HG02759 (cell line): ENCODE measurements around the gene SMARCD1.

Source experiments
- ATAC-seq: cut with Tn5 transposase; IDR thresholded peaks from one replicate; pipeline ENCODE4 v1.9.1; 2021; ENCODE audit warnings: mild to moderate bottlenecking, moderate library complexity; ENCODE audit not compliant: unreplicated experiment

The SMARCD1 gene

DNA sequence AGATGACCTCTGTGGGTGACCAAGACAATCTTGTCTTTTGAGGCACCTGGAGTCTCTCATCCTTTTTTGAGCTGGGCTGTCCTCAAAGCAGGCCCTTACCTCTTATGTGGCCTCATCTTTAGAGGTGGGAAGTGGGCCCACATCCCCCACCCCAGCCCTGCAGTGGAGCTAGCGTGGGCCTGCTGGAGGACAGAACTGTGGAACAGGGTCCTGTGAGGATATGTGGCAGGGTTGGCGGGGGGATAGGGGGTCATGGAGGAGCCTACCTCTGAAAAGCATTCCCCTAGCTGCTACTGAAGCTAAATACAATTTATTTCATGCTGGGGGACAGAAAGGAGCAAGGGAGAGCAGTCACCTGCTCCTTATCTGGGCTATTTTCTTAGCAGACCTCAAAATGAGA lies 18.2 kb downstream of the SMARCD1 start:
- ATAC-seq, result no peak

DNA sequence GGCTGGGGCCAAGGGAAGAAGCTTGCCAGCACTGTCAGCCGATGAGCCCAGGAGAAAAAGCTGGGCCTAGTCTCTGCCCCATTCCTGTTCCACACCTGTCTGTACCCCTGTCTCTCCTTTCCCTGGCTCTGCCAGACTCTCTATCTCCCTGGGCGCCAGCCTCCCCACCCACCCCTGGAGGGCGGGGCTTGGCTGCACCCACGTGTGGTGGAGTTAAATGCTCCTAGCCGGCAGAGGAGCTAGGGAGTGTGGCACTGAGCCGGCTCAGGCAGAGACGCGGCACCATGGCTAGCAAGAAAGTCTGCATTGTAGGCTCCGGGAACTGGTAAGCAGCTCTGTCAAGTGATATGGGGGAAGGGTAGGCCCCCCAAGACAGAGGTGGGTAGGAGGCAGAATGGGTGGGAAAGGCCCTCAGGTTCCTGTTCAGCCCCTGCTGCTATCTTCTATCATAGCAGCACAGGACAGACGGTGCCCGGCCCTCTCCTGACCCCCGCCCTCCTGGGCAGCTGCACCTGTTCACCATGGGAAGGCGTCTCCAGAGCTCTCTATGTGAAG lies 18.7 kb downstream of the SMARCD1 start, which contains the start of gene GPD1:
TSS of gene GPD1 (plus strand) at position 242 of the 555 bp plus-strand sequence. CDS start at position 285, 43 bp downstream.
- ATAC-seq, result no peak

DNA sequence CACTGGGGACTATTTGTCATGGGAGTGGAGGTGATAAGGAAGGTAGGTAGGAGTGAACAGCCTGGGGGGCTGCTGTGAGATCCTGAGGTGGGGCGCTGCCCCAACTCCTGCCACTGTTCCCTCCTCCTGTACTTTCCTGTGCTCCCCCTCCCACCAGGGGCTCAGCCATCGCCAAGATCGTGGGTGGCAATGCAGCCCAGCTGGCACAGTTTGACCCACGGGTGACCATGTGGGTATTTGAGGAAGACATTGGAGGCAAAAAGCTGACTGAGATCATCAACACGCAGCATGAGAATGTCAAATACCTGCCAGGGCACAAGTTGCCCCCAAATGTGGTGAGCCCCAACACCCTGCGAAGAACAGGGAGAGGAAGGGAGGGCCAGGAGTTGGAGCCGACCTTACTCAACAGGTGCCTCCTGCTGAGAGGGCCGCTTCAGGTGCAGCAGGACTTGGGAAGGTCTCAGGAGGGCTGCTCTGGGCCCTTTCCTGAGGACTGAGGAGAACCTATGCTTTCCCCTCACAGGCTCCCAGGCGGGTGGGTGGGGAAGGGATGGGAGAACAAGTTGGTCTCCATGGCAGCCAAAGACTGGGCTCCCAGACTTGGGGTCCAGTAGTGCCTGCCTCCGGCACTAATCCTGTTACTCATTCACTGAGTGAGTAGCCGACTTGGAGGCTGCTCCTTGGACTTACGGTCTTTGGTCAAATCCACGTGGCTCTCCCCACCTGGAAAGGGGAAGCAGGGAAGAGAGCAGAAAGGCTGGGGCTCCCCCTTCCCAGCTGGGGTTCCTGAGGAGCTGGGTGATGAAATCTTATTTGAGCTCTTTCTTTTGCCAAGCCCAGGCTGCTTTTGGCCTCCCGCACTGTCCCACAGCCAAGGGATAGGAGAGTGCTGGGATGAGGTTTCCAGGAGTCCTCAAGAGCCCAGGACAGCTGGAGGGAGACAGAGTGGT lies 19.6 kb downstream of the SMARCD1 start:
- no peak for ATAC-seq

DNA sequence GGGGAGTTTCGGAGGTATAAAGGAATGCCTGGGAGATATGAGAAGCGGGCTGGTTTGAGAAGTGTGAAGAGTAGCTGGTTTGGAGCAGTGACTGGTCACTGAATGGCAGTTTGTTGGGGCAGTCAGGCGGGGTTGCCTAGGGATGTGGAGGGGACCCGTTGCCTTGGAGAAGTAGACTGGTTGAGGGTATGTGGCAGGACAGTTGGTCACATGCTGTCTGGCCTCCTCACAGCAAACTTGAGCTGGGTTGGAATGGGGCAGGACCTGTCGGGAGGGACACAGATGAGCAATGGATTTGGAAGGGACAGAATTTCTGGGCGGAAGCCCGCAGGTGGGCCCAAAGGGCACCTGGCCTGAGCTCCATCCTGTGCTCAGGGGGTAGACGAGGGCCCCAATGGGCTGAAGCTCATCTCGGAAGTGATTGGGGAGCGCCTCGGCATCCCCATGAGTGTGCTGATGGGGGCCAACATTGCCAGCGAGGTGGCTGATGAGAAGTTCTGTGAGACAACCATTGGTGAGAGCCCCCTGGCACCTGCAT lies 20.8 kb downstream of the SMARCD1 start:
- ATAC-seq, result no peak

DNA sequence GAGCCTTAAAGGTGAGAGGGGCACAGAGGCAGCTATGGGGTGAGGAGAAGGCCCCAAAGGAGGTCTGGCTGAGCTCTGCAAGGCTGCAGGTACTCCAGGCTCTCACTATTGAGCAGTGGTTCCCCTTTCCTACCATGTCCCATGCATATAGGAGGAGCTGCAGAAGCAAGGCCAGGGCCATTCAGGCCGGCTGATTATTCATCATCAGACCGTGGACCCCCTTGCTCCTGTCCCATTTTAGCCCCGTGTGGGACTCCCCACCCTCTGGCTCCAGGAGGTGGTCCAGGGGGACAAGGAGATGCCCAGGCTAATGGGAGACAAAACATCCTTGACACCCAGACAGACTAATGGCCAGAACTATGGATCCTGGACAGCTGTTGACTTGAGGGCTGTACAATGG lies 21.8 kb downstream of the SMARCD1 start:
- ATAC-seq, result no peak

DNA sequence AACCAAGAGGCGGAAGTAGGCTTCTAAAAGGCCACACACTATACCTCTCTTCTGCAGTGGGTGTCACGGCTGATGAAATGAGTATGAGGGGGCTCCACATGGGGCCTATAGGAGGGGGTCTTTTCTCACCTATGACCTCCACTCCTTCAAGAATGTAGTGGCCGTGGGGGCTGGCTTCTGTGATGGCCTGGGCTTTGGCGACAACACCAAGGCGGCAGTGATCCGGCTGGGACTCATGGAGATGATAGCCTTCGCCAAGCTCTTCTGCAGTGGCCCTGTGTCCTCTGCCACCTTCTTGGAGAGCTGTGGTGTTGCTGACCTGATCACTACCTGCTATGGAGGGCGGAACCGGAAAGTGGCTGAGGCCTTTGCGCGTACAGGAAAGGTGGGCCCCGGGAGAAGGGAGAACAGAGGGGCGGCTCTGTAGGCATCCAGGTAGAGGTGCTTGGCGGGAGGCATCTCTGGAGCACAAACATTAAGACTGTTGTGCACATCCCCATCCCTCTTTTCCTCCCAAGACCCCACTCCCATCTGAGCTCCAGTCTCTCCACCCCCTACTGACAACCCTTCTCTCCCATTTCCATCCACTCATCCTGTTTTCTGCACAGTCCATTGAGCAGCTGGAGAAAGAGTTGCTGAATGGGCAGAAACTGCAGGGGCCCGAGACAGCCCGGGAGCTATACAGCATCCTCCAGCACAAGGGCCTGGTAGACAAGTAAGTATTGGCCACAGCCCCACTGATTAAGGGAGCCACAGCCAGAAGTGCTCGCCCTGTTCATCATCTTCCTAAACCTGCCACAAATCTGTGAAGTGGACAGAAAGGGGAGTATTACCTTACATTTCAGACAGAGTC lies 22.5 kb downstream of the SMARCD1 start:
- no peak for ATAC-seq

DNA sequence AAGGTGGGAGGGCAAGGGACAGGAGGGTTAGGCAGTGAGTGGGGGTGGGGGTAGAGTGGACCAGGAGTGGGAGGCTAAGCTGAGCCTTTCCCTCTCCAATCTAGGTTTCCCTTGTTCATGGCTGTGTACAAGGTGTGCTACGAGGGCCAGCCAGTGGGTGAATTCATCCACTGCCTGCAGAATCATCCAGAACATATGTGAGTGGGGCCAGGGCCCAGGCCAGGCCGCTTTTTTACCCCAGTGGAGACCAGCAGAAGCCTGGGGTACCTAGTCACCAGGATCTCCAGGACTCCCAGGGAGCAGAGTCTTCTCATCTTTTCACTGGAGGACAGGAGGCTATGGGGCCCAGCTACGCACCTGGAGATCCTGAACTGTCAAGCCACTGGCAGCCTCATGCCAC lies 24.2 kb downstream of the SMARCD1 start:
- no peak for ATAC-seq

DNA sequence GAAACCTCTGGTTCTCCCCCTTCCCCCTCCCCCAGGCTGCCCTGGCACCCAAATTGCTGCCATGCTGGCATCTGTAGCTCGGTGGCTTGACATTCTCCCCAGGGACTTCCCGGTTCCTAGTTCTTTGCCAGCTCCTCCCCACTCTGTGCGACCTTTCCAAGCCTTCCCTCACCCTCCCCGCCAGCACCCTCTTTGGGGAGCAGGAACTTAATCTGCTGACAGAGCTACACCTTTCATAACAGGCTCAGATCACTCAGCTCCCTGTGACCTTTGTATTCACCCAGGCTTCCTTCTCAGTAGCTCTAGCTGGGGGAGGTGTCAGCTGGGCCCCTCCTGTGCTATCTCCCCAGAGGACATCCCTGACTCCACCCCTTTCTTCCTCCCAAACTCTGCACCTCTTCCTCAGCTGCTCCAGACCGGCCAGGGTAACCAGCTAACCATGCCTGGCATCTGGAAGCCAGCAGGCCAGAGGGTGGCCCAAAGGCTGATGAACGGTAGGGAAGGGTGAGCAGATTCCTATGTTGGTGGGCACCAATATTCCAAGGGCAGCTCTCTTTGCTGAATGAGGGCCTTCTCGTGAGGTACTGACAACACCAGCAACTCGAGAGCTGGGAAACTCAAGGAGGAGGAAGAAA lies 25.1 kb downstream of the SMARCD1 start:
- no peak for ATAC-seq

DNA sequence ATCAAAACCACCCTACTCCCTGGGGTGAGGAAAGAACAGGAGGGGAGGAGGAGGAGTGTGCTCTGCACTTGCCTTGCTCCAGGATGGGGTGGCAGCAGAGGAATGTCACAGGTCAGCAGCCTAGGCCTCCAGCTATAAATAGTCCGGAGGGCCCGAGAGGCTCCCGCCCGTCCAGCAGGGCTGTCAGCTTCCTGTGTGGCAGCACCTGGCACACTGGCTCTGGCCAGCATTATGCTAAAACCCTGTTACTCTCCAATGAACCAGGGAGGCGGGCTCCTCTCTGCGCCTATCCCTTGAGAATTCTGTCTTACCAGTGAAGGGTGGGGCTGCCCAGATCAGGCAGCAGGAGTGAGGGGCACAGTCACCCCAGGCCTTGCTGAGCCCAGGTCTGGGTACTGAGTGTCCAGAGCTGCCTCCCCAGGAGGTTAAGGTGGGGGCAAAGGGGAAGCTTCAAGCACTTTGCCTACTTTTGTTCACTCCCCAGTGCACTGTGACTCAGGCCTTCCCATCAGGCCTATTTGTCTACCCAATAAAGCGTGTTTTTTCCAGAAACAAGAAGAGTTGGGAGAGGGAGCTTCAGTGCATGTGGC lies 25.7 kb downstream of the SMARCD1 start:
- no peak for ATAC-seq

DNA sequence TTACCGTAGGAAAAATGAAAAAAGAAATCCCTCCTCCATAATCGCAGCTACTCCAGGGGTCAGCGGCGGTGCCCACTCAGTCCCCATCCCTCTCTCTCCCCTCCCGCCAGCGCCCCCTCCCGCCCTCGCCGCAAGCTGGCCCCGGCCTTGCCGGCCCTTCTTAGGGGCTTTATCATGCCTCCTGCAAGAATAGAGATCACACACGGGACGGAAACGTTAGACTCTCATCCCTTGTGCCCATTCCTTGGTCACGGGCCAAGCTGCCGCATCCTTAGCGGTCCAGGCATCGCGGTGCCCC lies 26.2 kb downstream of the SMARCD1 start:
- peak; percentile 2 for ATAC-seq

DNA sequence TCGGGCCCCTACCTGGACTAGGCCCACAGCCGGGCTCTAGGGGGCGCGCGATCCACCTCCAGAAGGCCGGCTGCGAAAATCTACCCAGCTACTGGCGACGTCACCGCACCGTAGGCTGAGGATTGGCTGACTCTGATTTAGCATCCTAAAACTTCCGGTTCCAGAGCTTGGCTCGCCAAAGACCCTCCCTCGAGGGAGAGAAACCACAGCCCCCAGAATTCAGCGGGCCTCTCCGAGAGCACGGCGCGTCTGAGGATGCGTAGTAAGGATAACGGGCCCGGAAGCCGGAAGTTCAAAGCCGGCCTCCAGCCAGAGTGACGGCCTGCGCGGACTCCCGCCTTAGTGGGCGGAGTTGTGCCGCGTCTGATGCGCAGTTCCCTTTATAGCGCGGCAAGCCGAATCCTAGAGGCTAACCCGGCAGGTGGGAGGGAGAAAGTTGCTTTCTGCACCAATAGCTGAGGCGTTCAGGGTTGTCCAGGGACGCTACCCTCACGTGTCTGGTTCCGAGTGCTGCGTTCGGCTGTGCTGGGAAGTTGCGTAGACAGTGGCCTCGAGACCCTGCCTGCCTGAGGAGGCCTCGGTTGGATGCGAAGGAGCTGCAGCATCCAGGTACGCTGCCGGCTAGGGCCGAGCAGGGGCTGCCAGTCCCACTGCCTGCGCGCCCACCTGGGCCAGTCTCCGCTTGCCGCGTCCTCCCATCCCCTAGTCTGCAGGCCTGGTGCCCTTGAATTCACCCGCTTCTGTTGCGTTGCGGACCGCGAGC lies 26.7 kb downstream of the SMARCD1 start, which contains the start of gene COX14:
TSS of gene COX14 (plus strand) at position 544 of the 763 bp plus-strand sequence. CDS start 7,808 bp downstream, outside the sequence.
- ATAC-seq, result peak; percentile 80

DNA sequence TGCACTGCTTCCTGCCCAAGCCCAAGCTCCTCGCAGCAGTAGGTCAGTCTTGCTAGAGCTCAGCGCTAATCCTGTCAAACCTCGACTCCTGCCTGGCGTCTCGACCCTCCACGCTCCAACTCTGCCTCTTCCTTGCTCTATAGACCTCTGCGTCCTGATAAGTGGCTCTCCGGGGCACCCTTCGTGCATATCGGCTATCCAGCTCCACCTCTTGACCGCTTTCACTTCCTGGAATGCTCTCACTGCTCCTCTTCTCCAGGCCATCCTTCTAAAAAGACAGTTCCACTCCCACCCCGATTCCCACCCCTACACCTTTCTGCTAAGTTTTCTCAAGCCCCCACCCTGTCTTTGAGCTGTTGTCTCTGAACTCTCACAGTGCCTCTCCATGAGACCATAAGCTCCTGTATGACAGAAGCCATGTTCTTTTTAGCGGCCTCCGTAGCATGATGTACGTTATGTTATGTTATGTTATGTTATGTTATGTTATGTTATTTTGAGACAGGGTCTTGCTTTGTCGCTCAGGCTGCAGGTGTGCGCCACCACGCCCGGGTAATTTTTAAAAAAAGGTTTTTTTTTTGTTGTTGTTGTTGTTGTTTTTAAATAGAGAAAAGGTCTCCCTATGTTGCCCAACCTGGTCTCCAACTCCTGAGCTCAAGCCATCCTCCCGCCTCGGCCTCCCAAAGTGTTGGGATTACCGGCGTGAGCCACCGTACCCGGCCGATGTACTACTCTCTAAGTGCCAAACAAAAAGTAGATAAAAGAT lies 27.5 kb downstream of the SMARCD1 start:
- no peak for ATAC-seq

DNA sequence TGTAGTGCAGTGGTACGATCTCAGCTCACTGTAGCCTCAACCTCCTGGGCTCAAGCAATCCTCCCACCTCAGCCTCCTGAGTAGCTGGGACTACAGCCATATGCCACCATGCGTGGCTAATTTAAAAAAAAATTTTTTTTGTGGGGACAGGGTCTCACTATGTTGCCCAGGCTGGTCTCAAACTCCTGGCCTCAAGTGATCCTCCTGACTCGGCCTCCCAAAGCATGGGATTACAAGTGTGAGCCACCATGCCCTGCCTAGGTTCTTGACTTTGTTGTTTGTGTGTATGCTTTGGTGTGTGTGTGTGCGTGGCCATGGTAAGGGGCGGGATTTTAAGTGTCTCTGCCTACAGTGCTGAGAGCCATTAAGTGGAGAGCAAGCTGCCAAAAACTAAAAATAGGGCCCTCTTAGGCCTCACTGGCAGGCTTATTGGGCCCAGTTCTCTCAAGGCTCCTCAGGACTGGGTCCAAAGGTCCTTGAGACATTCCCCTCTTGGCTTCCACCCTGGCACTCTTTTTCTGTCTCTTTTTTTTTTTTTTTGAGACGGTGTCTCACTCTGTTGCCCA lies 32.0 kb downstream of the SMARCD1 start:
- no peak for ATAC-seq

DNA sequence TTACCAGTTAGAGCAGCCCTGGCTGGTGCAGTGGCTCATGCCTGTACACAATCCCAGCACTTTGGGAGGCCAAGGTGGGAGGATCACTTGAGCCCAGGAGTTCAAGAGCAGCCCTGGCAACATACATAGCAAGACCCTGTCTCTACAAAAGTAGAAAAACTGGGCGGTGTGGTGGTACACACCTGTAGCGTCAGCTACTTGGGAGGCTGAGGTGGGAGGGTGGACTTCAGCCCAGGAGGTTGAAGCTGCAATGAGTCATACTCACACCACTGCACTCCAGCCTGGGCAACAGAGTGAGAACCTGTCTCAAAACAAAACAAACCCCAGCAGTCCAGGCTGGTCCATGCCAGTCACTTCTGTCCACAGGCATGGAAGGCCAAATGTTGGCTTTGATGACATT lies 34.2 kb downstream of the SMARCD1 start:
- ATAC-seq, result no peak

DNA sequence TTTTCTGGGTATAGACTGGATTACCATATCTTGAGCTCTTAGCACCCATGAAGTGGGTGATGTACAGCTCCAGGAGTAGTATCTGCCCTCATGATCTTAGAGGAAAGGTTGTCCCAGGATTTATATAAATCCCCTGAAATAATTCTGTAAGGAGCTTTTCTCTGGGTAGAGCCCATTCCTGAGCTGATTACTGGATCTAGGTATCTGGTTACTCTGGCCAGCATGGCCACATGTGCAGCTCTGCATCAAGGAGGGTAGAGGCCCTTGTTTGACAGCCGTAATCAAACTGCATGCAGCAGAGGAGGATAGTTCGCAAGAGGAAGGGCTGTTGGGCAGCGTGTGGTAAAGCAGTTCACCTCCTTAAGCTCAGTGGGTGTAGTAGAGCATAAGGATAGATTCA lies 35.4 kb downstream of the SMARCD1 start:
- no peak for ATAC-seq

DNA sequence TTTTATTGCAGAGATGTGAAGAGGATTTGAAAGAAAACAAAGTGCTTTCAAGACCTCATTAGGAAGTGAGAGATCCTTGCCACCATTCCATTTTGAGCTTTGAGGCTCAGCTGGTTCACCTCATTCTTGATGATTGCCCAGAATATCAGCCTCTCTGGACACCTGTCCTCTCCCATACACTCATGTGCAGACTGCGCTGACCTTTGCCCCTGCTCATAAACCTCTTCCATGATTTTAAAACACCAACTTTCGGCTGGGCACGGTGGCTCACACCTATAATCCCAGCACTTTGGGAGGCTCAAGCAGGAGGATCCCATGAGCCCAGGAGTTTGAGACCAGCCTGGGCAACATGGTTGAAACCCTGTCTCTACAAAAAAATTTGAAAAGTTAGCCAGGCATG lies 35.8 kb downstream of the SMARCD1 start:
- ATAC-seq, result no peak

DNA sequence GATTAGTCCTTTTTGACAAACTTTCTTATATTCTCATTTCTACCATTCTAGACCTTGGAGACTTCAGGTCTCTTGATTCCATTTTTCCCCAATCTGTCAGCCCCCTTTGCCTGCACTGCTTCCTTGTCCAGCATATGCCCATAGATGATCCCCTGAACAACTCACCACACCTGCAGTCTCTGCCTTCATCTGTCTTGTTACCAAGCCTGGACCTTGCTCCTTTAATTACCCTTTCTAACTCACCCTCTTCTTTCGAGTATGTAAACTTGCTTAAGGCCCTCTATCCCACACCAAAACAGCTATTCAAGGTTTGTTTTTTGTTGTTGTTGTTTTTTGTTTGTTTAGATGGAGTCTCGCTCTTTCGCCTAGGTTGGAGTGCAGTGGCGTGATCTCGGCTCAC lies 36.5 kb downstream of the SMARCD1 start:
- ATAC-seq, result no peak

DNA sequence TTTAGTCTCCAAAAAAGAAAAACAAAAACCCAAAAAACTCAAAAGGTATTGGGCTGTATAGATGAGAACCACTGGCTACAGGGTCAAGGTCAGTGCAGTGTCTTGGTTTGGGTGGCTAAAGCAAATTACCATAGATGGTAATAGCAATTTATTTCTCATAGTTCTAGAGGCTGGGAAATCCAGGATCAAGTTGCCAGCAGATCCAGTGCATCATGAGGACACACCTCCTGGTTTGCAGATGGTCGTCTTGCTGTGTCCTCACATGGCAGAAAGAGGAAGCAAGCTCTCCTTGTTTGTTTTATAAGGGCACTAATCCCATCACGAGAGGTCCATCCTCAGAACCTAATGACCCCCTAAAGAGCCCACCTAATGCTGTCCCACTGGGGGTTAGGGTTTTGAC lies 38.1 kb downstream of the SMARCD1 start:
- ATAC-seq, result no peak

DNA sequence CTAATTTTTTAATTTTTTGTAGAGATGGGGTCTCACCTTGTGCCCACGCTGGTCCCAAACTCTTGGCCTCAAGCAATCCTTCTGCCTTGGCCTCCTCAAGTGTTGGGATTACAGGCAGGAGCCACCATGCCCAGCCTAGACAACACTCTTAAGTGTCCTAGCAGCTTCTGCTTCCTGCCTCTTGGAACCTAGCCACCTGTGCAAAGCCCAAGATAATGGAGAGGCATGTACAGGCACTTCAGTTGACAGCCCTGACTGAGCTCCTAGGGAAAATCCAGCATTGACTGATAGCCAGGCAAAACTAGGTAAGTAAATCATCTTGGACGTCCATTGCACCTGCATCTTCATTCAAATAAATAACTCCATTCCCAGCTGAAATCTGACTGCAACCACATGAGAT lies 42.4 kb downstream of the SMARCD1 start:
- no peak for ATAC-seq
